ENCODE measurements around the gene TEX51.

TEX51 gene

DNA sequence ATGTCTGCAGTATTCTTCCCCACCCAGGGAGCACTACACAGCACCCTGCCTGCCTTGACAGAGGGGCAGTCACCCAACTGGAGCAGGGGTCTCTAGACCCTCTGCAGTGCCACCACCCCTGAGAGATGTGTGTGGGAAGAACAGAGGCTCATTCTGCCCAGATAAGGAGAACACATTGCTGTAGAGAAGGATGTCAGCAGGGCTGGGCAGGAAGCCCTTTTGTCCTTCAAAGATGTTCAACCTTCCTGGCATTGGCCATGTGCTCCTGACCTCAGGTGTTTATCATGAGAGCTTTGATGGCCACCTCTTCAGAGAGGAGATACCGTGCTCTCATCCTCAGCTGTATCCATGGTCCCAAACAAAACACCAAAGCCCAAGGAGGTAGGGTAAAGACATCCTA is 4.6 kb upstream of the TEX51 start:
- Histone ChIP-seq H2BK5ac (ENCODE audit: low read depth, low read length, poor library complexity) (no peak overlapping the region), H3K27me3 (ENCODE audit: insufficient read depth, low read length) (no peaks in the 10 kb centered on the region), H3K4ac (ENCODE audit: low read depth, low read length) (no peak overlapping the region), H2BK120ac (ENCODE audit: insufficient read depth, low read length, poor library complexity) (no peak overlapping the region), H2BK12ac (ENCODE audit: low read length) (no peak overlapping the region), H3K9ac (ENCODE audit: low read length) (no peak overlapping the region), H3K9me3 (ENCODE audit: insufficient read depth, low read depth, low read length) (peaks cover 3% of the 10 kb centered on the region), H3K4me1 (ENCODE audit: control insufficient read depth in 1 of 2, insufficient read depth in 2 of 2, low read length in 2 of 2) (no peaks in the 10 kb centered on the region), H3K36me3 (ENCODE audit: control insufficient read depth in 1 of 2, insufficient read depth in 2 of 2, low read length in 2 of 2) (no peaks in the 10 kb centered on the region), H4K12ac (ENCODE audit: low read depth, low read length) (no peak overlapping the region), H3K79me1 (ENCODE audit: low read length) (no peaks in the 10 kb centered on the region), H3K18ac (ENCODE audit: low read length) (no peak overlapping the region), H3K4me3 (ENCODE audit: low read depth, low read length) (no peak overlapping the region), H3K14ac (ENCODE audit: low read length) (no peak overlapping the region), H2AK5ac (ENCODE audit: low read length) (no peak overlapping the region), H3K79me2 (ENCODE audit: control insufficient read depth, insufficient read depth, low read length, poor library complexity) (no peaks in the 10 kb centered on the region), H4K91ac (ENCODE audit: low read depth, low read length) (no peak overlapping the region), H3K23ac (ENCODE audit: low read length) (no peak overlapping the region), H2AFZ (ENCODE audit: insufficient read depth, low read length, poor library complexity) (no peak overlapping the region), H3K4me2 (ENCODE audit: low read length) (no peak overlapping the region), H4K8ac (ENCODE audit: low read depth, low read length) (no peak overlapping the region), H3K27ac (ENCODE audit: low read depth, low read length) (no peak overlapping the region)
- no peak for DNase-seq
- no CpG with 5 or more reads among the region's 1 CpG for WGBS (ENCODE audit: extremely low coverage, insufficient coverage, insufficient read length)

DNA sequence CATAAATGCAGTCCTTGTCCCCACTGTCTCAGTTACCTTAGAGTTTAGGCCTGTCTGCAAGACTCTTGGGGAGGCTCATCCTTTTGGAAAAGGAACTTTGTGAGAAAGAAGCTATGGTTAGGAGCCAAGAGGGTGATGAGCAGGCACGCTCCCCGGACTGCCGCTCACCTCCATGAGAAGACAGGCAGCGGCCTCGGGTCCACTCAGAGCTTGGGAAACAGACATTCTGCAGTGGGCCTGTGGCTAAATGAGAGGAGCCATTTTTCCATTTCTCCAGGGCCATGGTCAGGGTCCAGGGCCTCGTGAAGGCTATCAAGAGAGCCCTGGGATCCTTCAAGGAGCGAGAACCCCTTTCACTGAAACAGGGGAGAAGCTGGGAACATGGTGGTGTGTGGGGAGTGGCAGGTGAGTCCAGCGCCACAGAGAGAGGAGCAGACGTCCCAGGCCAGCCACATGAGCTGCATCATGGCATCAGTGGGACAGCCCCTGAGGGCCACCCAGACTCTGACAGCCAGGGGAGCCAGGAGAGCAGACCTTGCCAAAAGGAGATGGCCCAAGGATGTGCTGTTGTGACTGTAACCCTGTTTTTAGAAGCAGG is 4.0 kb upstream of the TEX51 start:
- Histone ChIP-seq H4K91ac (ENCODE audit: low read depth, low read length) (no peak overlapping the region), H3K14ac (ENCODE audit: low read length) (no peak overlapping the region), H2AK5ac (ENCODE audit: low read length) (no peak overlapping the region), H3K4ac (ENCODE audit: low read depth, low read length) (no peak overlapping the region), H3K4me1 (ENCODE audit: control insufficient read depth in 1 of 2, insufficient read depth in 2 of 2, low read length in 2 of 2) (no peaks in the 10 kb centered on the region), H2BK12ac (ENCODE audit: low read length) (no peak overlapping the region), H3K79me1 (ENCODE audit: low read length) (no peaks in the 10 kb centered on the region), H3K4me3 (ENCODE audit: low read depth, low read length) (no peak overlapping the region), H2BK120ac (ENCODE audit: insufficient read depth, low read length, poor library complexity) (no peak overlapping the region), H4K12ac (ENCODE audit: low read depth, low read length) (no peak overlapping the region), H2BK5ac (ENCODE audit: low read depth, low read length, poor library complexity) (no peak overlapping the region), H3K18ac (ENCODE audit: low read length) (no peak overlapping the region), H3K9me3 (ENCODE audit: insufficient read depth, low read depth, low read length) (peaks cover 5% of the 10 kb centered on the region), H3K9ac (ENCODE audit: low read length) (no peak overlapping the region), H3K27ac (ENCODE audit: low read depth, low read length) (no peak overlapping the region), H3K27me3 (ENCODE audit: insufficient read depth, low read length) (no peaks in the 10 kb centered on the region), H4K8ac (ENCODE audit: low read depth, low read length) (no peak overlapping the region), H3K36me3 (ENCODE audit: control insufficient read depth in 1 of 2, insufficient read depth in 2 of 2, low read length in 2 of 2) (no peaks in the 10 kb centered on the region), H3K79me2 (ENCODE audit: control insufficient read depth, insufficient read depth, low read length, poor library complexity) (no peaks in the 10 kb centered on the region), H2AFZ (ENCODE audit: insufficient read depth, low read length, poor library complexity) (no peak overlapping the region), H3K4me2 (ENCODE audit: low read length) (no peak overlapping the region), H3K23ac (ENCODE audit: low read length) (no peak overlapping the region)
- no peak for DNase-seq
- no CpG with 5 or more reads among the region's 9 CpGs for WGBS (ENCODE audit: extremely low coverage, insufficient coverage, insufficient read length)

DNA sequence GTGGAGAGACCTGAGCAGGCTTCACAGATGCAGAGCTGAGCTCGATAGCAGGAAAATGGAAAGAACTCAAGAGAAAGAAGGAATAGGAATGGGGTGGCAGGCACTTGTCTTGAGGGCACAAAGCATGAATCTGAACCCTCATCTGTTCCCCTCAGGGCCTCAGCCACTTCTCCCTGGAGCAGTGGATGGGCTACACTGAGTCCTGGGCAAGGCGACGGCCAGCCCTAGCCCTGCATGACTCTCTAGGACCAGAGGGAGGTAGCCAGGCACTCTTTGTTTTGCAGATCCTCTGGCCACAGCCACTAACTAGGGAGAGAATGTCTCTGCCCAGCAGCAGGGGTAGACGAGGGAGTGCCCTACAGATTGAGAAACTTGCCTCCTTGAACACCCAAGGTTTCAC is 3.4 kb upstream of the TEX51 start:
- Histone ChIP-seq H3K14ac (ENCODE audit: low read length) (no peak overlapping the region), H3K27me3 (ENCODE audit: insufficient read depth, low read length) (no peaks in the 10 kb centered on the region), H2AFZ (ENCODE audit: insufficient read depth, low read length, poor library complexity) (no peak overlapping the region), H3K18ac (ENCODE audit: low read length) (no peak overlapping the region), H3K23ac (ENCODE audit: low read length) (no peak overlapping the region), H2BK12ac (ENCODE audit: low read length) (no peak overlapping the region), H4K8ac (ENCODE audit: low read depth, low read length) (no peak overlapping the region), H4K91ac (ENCODE audit: low read depth, low read length) (no peak overlapping the region), H3K27ac (ENCODE audit: low read depth, low read length) (no peak overlapping the region), H4K12ac (ENCODE audit: low read depth, low read length) (no peak overlapping the region), H3K36me3 (ENCODE audit: control insufficient read depth in 1 of 2, insufficient read depth in 2 of 2, low read length in 2 of 2) (no peaks in the 10 kb centered on the region), H3K9ac (ENCODE audit: low read length) (no peak overlapping the region), H3K79me1 (ENCODE audit: low read length) (no peaks in the 10 kb centered on the region), H3K4me1 (ENCODE audit: control insufficient read depth in 1 of 2, insufficient read depth in 2 of 2, low read length in 2 of 2) (no peaks in the 10 kb centered on the region), H3K79me2 (ENCODE audit: control insufficient read depth, insufficient read depth, low read length, poor library complexity) (no peaks in the 10 kb centered on the region), H2BK5ac (ENCODE audit: low read depth, low read length, poor library complexity) (no peak overlapping the region), H3K4me2 (ENCODE audit: low read length) (no peak overlapping the region), H3K4ac (ENCODE audit: low read depth, low read length) (no peak overlapping the region), H3K9me3 (ENCODE audit: insufficient read depth, low read depth, low read length) (peaks cover 7% of the 10 kb centered on the region), H2BK120ac (ENCODE audit: insufficient read depth, low read length, poor library complexity) (no peak overlapping the region), H3K4me3 (ENCODE audit: low read depth, low read length) (no peak overlapping the region), H2AK5ac (ENCODE audit: low read length) (no peak overlapping the region)
- WGBS (ENCODE audit: extremely low coverage, insufficient coverage, insufficient read length), result no CpG with 5 or more reads among the region's 4 CpGs
- no peak for DNase-seq

DNA sequence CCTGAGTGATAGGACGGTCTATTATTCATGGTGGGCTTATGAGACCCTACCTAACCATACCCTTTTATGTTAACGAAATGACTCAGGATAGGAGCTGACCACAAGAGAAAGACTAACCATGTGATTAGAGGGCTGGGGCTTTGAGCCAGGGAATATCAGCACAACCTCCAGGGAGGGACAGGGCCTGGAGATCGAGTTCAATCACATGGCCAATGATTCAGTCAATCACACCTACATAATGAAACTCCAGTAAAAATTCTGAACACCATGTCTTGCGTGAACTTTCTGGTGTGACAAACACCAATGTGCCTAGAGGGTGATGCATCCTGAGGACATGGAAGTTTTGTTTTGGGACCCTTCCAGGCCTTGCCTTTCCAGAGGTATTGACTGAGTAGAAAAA is 2.2 kb upstream of the TEX51 start:
- Histone ChIP-seq H3K27me3 (ENCODE audit: insufficient read depth, low read length) (no peaks in the 10 kb centered on the region), H3K4me2 (ENCODE audit: low read length) (no peak overlapping the region), H4K8ac (ENCODE audit: low read depth, low read length) (no peak overlapping the region), H3K4me1 (ENCODE audit: control insufficient read depth in 1 of 2, insufficient read depth in 2 of 2, low read length in 2 of 2) (no peaks in the 10 kb centered on the region), H3K4me3 (ENCODE audit: low read depth, low read length) (no peak overlapping the region), H3K18ac (ENCODE audit: low read length) (no peak overlapping the region), H3K23ac (ENCODE audit: low read length) (no peak overlapping the region), H3K36me3 (ENCODE audit: control insufficient read depth in 1 of 2, insufficient read depth in 2 of 2, low read length in 2 of 2) (no peaks in the 10 kb centered on the region), H2BK120ac (ENCODE audit: insufficient read depth, low read length, poor library complexity) (no peak overlapping the region), H4K12ac (ENCODE audit: low read depth, low read length) (no peak overlapping the region), H2BK5ac (ENCODE audit: low read depth, low read length, poor library complexity) (no peak overlapping the region), H4K91ac (ENCODE audit: low read depth, low read length) (no peak overlapping the region), H3K27ac (ENCODE audit: low read depth, low read length) (no peak overlapping the region), H3K9ac (ENCODE audit: low read length) (no peak overlapping the region), H2BK12ac (ENCODE audit: low read length) (no peak overlapping the region), H2AK5ac (ENCODE audit: low read length) (no peak overlapping the region), H3K79me1 (ENCODE audit: low read length) (no peaks in the 10 kb centered on the region), H3K79me2 (ENCODE audit: control insufficient read depth, insufficient read depth, low read length, poor library complexity) (no peaks in the 10 kb centered on the region), H3K9me3 (ENCODE audit: insufficient read depth, low read depth, low read length) (peaks cover 6% of the 10 kb centered on the region), H3K14ac (ENCODE audit: low read length) (no peak overlapping the region), H2AFZ (ENCODE audit: insufficient read depth, low read length, poor library complexity) (no peak overlapping the region), H3K4ac (ENCODE audit: low read depth, low read length) (no peak overlapping the region)
- no CpG with 5 or more reads among the region's 4 CpGs for WGBS (ENCODE audit: extremely low coverage, insufficient coverage, insufficient read length)
- DNase-seq, result no peak
